H1 (cell line): ENCODE data around the gene SLC15A4. TPM values are rescaled to one million over a fixed set of nuclear protein-coding genes. Genes with fewer than 3 reads are reported as not detected.

Experiments used
- CTCF ChIA-PET: fragments of 300-600 bp; sonication (Branson Sonifier 250); formaldehyde crosslinking; loops from one replicate; lab custom pipeline; 2021; ENCODE audit not compliant: partially characterized antibody; lab: Charles Lee
- POLR2A ChIA-PET: fragments of 300-600 bp; sonication (Branson Sonifier 250); formaldehyde crosslinking; loops from one replicate; lab custom pipeline; 2021; ENCODE audit warnings: inconsistent platforms; ENCODE audit not compliant: partially characterized antibody; lab: Charles Lee
- DNase-seq, 2 experiments: peaks; one replicate each; pipeline versions ENCODE4 v3.0.0 to v3.0.0-alpha.2; 2010 to 2022; ENCODE audit warnings: low spot score in 2 of 2, low read depth in 1 of 2, mixed read lengths in 1 of 2
- FAIRE-seq: peaks from 2 replicates; lab custom pipeline; 2011; peaks lifted over from hg19 to GRCh38; lab: Jason Lieb, UNC
- H2AFZ ChIP-seq: 2 replicates; pipeline ENCODE4 v1.8.1; 2012; ENCODE audit warnings: low read length, inconsistent platforms
- H2AK5ac ChIP-seq: 2 replicates; pipeline ENCODE4 v1.6.1; 2013; ENCODE audit warnings: low read depth, low read length
- H2BK120ac ChIP-seq: replicated peaks from 2 replicates; pipeline ENCODE3; 2013; ENCODE audit warnings: low read depth, low read length, inconsistent platforms
- H2BK12ac ChIP-seq: 2 replicates; pipeline ENCODE4 v1.6.1; 2013; ENCODE audit warnings: low read depth, low read length
- H2BK15ac ChIP-seq: 2 replicates; pipeline ENCODE4 v1.6.1; 2013; ENCODE audit warnings: low read length
- H2BK20ac ChIP-seq: 2 replicates; pipeline ENCODE4 v1.6.1; 2013; ENCODE audit warnings: low read length
- H2BK5ac ChIP-seq: 2 replicates; pipeline ENCODE4 v1.6.1; 2013; ENCODE audit warnings: low read depth, low read length
- H3K14ac ChIP-seq: 2 replicates; pipeline ENCODE4 v1.6.1; 2013; ENCODE audit warnings: inconsistent platforms; ENCODE audit not compliant: insufficient read length
- H3K18ac ChIP-seq: 2 replicates; pipeline ENCODE4 v1.6.1; 2013; ENCODE audit warnings: low read length; ENCODE audit errors: extremely low read depth
- H3K23ac ChIP-seq: 2 replicates; pipeline ENCODE4 v1.6.1; 2013; ENCODE audit warnings: inconsistent platforms; ENCODE audit not compliant: insufficient read length
- H3K23me2 ChIP-seq: 2 replicates; pipeline ENCODE4 v1.6.1; 2013; ENCODE audit warnings: low read depth, low read length
- H3K27ac ChIP-seq: 2 replicates; pipeline ENCODE4 v1.6.1; 2011; ENCODE audit warnings: low read depth, low read length, inconsistent platforms
- H3K27me3 ChIP-seq, 4 experiments: replicated peaks in 1 of 4; 1 replicate in 1 of 4; 2 replicates in 3 of 4; pipeline versions ENCODE4 v1.6.1 to v1.8.1; 2011 to 2013; ENCODE audit warnings: low read length in 3 of 4, mild to moderate bottlenecking in 3 of 4, inconsistent platforms in 2 of 4, mixed read lengths in 2 of 4, moderate library complexity in 1 of 4; ENCODE audit not compliant: control insufficient read depth in 3 of 4, insufficient read depth in 3 of 4; ENCODE audit errors: extremely low read depth in 1 of 4
- H3K36me3 ChIP-seq, 4 experiments: 2 replicates each; pipeline versions ENCODE4 v1.6.1 to v1.8.1; 2011 to 2013; ENCODE audit warnings: mild to moderate bottlenecking in 4 of 4, low read length in 3 of 4, moderate library complexity in 2 of 4, control low read depth in 1 of 4, inconsistent platforms in 1 of 4; ENCODE audit not compliant: insufficient read depth in 4 of 4, control insufficient read depth in 2 of 4
- H3K4ac ChIP-seq: replicated peaks from 2 replicates; pipeline ENCODE3; 2013; ENCODE audit warnings: low read length, low read depth, mixed read lengths, inconsistent platforms; ENCODE audit not compliant: insufficient read length
- H3K4me1 ChIP-seq, 4 experiments: replicated peaks in 1 of 4; 1 replicate in 1 of 4; 2 replicates in 3 of 4; pipeline versions ENCODE4 v1.6.1 to v1.8.1; 2011 to 2013; ENCODE audit warnings: low read length in 3 of 4, inconsistent platforms in 2 of 4, mixed read lengths in 1 of 4; ENCODE audit not compliant: insufficient read depth in 4 of 4, control insufficient read depth in 3 of 4
- H3K4me2 ChIP-seq, 2 experiments: 2 replicates each; pipeline versions ENCODE4 v1.6.1 to v1.8.1; 2011 to 2013; ENCODE audit warnings: low read depth in 2 of 2, low read length in 2 of 2, control low read depth in 1 of 2, inconsistent platforms in 1 of 2, mild to moderate bottlenecking in 1 of 2; ENCODE audit not compliant: insufficient read depth in 1 of 2
- H3K4me3 ChIP-seq, 4 experiments: fragments of 200-600, 300-600 bp in 1 of 4; sonication (generic), shearing (Covaris generic), sonication (Bioruptor Twin) in 1 of 4; 2 replicates each; pipeline versions ENCODE4 v1.5.1 to v1.8.1; 2011 to 2016; ENCODE audit warnings: low read length in 4 of 4, low read depth in 3 of 4, control low read depth in 2 of 4, inconsistent platforms in 2 of 4, mild to moderate bottlenecking in 2 of 4, mixed read lengths in 1 of 4, moderate library complexity in 1 of 4; ENCODE audit not compliant: insufficient read depth in 2 of 4; ENCODE audit errors: extremely low read depth in 1 of 4
- H3K56ac ChIP-seq: replicated peaks from 2 replicates; pipeline ENCODE3; 2013; ENCODE audit warnings: low read depth, mild to moderate bottlenecking, mixed read lengths, low read length, inconsistent platforms; ENCODE audit not compliant: insufficient read length
- H3K79me1 ChIP-seq: 2 replicates; pipeline ENCODE4 v1.6.1; 2013; ENCODE audit warnings: low read depth, low read length, control low read depth
- H3K79me2 ChIP-seq, 2 experiments: 2 replicates each; pipeline versions ENCODE4 v1.6.1 to v1.8.1; 2012 to 2013; ENCODE audit warnings: low read length in 2 of 2, mild to moderate bottlenecking in 2 of 2, inconsistent platforms in 1 of 2; ENCODE audit not compliant: insufficient read depth in 2 of 2, control insufficient read depth in 1 of 2
- H3K9ac ChIP-seq, 4 experiments: replicated peaks in 1 of 4; 1 replicate in 1 of 4; 2 replicates in 3 of 4; pipeline versions ENCODE4 v1.6.1 to v1.8.1; 2011 to 2013; ENCODE audit warnings: low read depth in 3 of 4, low read length in 3 of 4, control low read depth in 2 of 4, mild to moderate bottlenecking in 2 of 4, moderate library complexity in 2 of 4, inconsistent platforms in 1 of 4; ENCODE audit errors: extremely low read depth in 1 of 4
- H3K9me3 ChIP-seq, 2 experiments: 2 replicates each; pipeline versions ENCODE4 v1.6.1 to v1.8.1; 2012 to 2013; ENCODE audit warnings: mild to moderate bottlenecking in 2 of 2, moderate library complexity in 2 of 2, control low read depth in 1 of 2, inconsistent platforms in 1 of 2, low read depth in 1 of 2, low read length in 1 of 2, mixed read lengths in 1 of 2; ENCODE audit not compliant: insufficient read depth in 2 of 2
- H4K20me1 ChIP-seq, 2 experiments: replicated peaks in 1 of 2; 2 replicates each; pipeline versions ENCODE3 to v1.8.1; 2011 to 2013; ENCODE audit warnings: inconsistent platforms in 2 of 2, low read length in 2 of 2, mild to moderate bottlenecking in 1 of 2; ENCODE audit not compliant: insufficient read depth in 2 of 2, control insufficient read depth in 1 of 2
- H4K5ac ChIP-seq: 2 replicates; pipeline ENCODE4 v1.6.1; 2013; ENCODE audit warnings: low read length, low read depth, mixed read lengths, inconsistent platforms; ENCODE audit not compliant: insufficient read length
- H4K8ac ChIP-seq: 2 replicates; pipeline ENCODE4 v1.8.0; 2013; ENCODE audit warnings: mild to moderate bottlenecking, moderate library complexity, low read length, inconsistent platforms; ENCODE audit not compliant: insufficient read depth; ENCODE audit errors: extremely low read depth
- H4K91ac ChIP-seq: replicated peaks from 2 replicates; pipeline ENCODE3; 2013; ENCODE audit warnings: low read length, mixed read lengths, inconsistent platforms; ENCODE audit not compliant: insufficient read length
- BCL11A ChIP-seq, 2 experiments: IDR thresholded peaks; one replicate each; pipeline ENCODE4 v1.6.1; 2011; ENCODE audit warnings: low read depth in 2 of 2, low read length in 2 of 2, mild to moderate bottlenecking in 2 of 2
- EZH2 ChIP-seq: fragments of 200-600 bp; sonication (generic); IDR thresholded peaks from 2 replicates; pipeline ENCODE4 v1.7.1; 2012; ENCODE audit warnings: low read depth, mild to moderate bottlenecking, moderate library complexity, low read length, inconsistent platforms; ENCODE audit not compliant: severe bottlenecking
- HDAC6 ChIP-seq: IDR thresholded peaks from one replicate; pipeline ENCODE4 v1.7.1; 2012; ENCODE audit warnings: low read depth, mild to moderate bottlenecking, inconsistent platforms, low read length, moderate library complexity
- JUN ChIP-seq: IDR thresholded peaks from 2 replicates; pipeline ENCODE4 v1.6.1; 2011; ENCODE audit warnings: low read depth, mild to moderate bottlenecking, improper control_type of control experiment, low read length
- MAFK ChIP-seq: IDR thresholded peaks from 2 replicates; pipeline ENCODE4 v1.6.1; 2012; ENCODE audit warnings: low read depth, mild to moderate bottlenecking, improper control_type of control experiment, low read length
- RXRA ChIP-seq: IDR thresholded peaks from 2 replicates; pipeline ENCODE4 v1.6.1; 2011; ENCODE audit warnings: low read depth, mild to moderate bottlenecking, low read length, moderate library complexity; ENCODE audit not compliant: insufficient read depth
- TCF12 ChIP-seq: IDR thresholded peaks from 2 replicates; pipeline ENCODE4 v1.6.1; 2011; ENCODE audit warnings: low read depth, mild to moderate bottlenecking, low read length
- WGBS, 2 experiments: shearing (Covaris generic) in 1 of 2; methylation state at CpG; one replicate each; pipeline versions ENCODE4 v1.1.6 to v1.1.7; 2013 to 2015; ENCODE audit warnings: low lambda C conversion rate in 2 of 2, mixed read lengths in 2 of 2, inconsistent platforms in 1 of 2, low coverage in 1 of 2, missing lambda C conversion rate in 1 of 2; ENCODE audit not compliant: insufficient replicate concordance in 2 of 2, insufficient coverage in 1 of 2, insufficient read length in 1 of 2; ENCODE audit errors: extremely low coverage in 1 of 2, missing lambda C conversion rate in 1 of 2; 5-methylcytosine and 5-hydroxymethylcytosine counted together
- polyA plus RNA-seq, 7 experiments: library from polyadenylated mRNA; depleted of rRNA in 3 of 7; stranded (reverse) in 5 of 7; unstranded in 2 of 7; fragments of >200 nt in 5 of 7; fragments of 200-250 nt in 2 of 7; gene quantifications; 1 replicate in 5 of 7; 2 replicates in 1 of 7; 4 replicates in 1 of 7; pipeline versions ENCODE4 v1.2.1 to v1.2.3, GENCODE V29; 2011 to 2013; ENCODE audit warnings: missing spikeins in 2 of 7, mixed read lengths in 2 of 7
- total RNA-seq: library from RNA; stranded (reverse); fragmentation: NEBNext Ultra II Directional; extraction: Animal tissue kit (Norgen Biotek cat#: 25700); gene quantifications from 2 replicates; pipeline ENCODE4 v1.2.1, GENCODE V29; 2021
- TF ChIP-seq, protein P1 (sequence below): IDR thresholded peaks from 2 replicates; pipeline ENCODE4 v1.6.1; 2012; ENCODE audit warnings: inconsistent platforms

Gene SLC15A4
- total and polyA plus RNA-seq, 2 of the 8 experiments (the other 6 are each of a cell fraction or from before 2014, with no cell fraction given), result 22.7 to 26.6 TPM

GRCh38 chr12:128867466-128867865 is 43.7 kb upstream of the SLC15A4 start:
- 91% methylated on average over 12 of the region's 13 CpGs; no CpG with 5 or more reads in 1 of the 2 experiments for WGBS, 2 experiments
- Histone ChIP-seq H2AK5ac (no peak overlapping the region), H3K27me3 (no peaks in the 10 kb centered on the region), H3K9ac (no peak overlapping the region), H2AFZ (no peak overlapping the region), H3K36me3 (no peaks in the 10 kb centered on the region), H3K79me2 (no peaks in the 10 kb centered on the region), H2BK15ac (no peak overlapping the region), H4K8ac (no peak overlapping the region), H2BK120ac (no peak overlapping the region), H3K4me2 (no peak overlapping the region), H3K27ac (no peak overlapping the region), H3K4me1 (no peaks in the 10 kb centered on the region), H3K4me3 (no peak overlapping the region), H3K14ac (no peak overlapping the region), H3K23ac (no peak overlapping the region), H3K9me3 (no peaks in the 10 kb centered on the region), H4K5ac (no peak overlapping the region), H3K23me2 (no peaks in the 10 kb centered on the region), H3K56ac (no peak overlapping the region), H2BK12ac (no peak overlapping the region), H4K20me1 (no peaks in the 10 kb centered on the region), H2BK20ac (no peak overlapping the region), H4K91ac (no peak overlapping the region), H3K4ac (no peak overlapping the region), H2BK5ac (no peak overlapping the region), H3K18ac (no peak overlapping the region), H3K79me1 (no peaks in the 10 kb centered on the region)
- ChIA-PET CTCF (no interaction called here), POLR2A (no interaction called here)
- TF ChIP-seq EZH2 (no peak), RXRA (no peak), TCF12 (no peak), HDAC6 (no peak), BCL11A (IDR thresholded peaks at IDR 0.05; ENCODE audit: low read depth in 2 of 2, low read length in 2 of 2) (no peak), MAFK (no peak), JUN (no peak)
- TF ChIP-seq, protein P1, sequence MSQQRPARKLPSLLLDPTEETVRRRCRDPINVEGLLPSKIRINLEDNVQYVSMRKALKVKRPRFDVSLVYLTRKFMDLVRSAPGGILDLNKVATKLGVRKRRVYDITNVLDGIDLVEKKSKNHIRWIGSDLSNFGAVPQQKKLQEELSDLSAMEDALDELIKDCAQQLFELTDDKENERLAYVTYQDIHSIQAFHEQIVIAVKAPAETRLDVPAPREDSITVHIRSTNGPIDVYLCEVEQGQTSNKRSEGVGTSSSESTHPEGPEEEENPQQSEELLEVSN, result no peak
- FAIRE-seq (no peak), DNase-seq (no peak)
